OCI-LY7 (cell line): ENCODE results near the gene TLR6. TPM values are rescaled to one million over a fixed set of nuclear protein-coding genes. Genes with fewer than 3 reads are reported as not detected.

ENCODE experiments used
- BruUV-seq: library from RNA; stranded (reverse); fragments of 400-500 nt; replicated peaks from 2 replicates; lab custom pipeline; 2021; lab: Mats Ljungman, UMichigan
- CTCF ChIA-PET: fragments of 300-600 bp; sonication (Branson Sonifier 250); formaldehyde crosslinking; loops from one replicate; lab custom pipeline; 2022; ENCODE audit warnings: antibody characterized with exemption; ENCODE audit not compliant: unreplicated experiment; lab: Charles Lee
- POLR2A ChIA-PET: fragments of 300-600 bp; sonication (Branson Sonifier 250); formaldehyde crosslinking; loops from one replicate; lab custom pipeline; 2022; ENCODE audit warnings: antibody characterized with exemption; lab: Charles Lee
- DNase-seq: peaks from one replicate; pipeline ENCODE4 v3.0.0-alpha.2; 2015; ENCODE audit warnings: low spot score
- H2AFZ ChIP-seq: fragments of 200-600 bp; sonication (generic), shearing (Covaris generic); 2 replicates; pipeline ENCODE4 v1.6.1; 2014; ENCODE audit warnings: mild to moderate bottlenecking, antibody characterized with exemption, low read length, moderate library complexity
- H3K27ac ChIP-seq: fragments of 200-600 bp; sonication (generic); 2 replicates; pipeline ENCODE4 v1.5.1; 2014; ENCODE audit warnings: mixed run types, low read depth, mild to moderate bottlenecking, moderate library complexity, low read length, inconsistent platforms; ENCODE audit not compliant: poor library complexity, severe bottlenecking
- H3K36me3 ChIP-seq: fragments of 200-600 bp; sonication (generic); 2 replicates; pipeline ENCODE4 v1.6.1; 2014; ENCODE audit warnings: mild to moderate bottlenecking, antibody characterized with exemption, low read length, moderate library complexity, mixed read lengths; ENCODE audit not compliant: insufficient read depth
- H3K4me1 ChIP-seq: fragments of 200-600 bp; sonication (generic); 2 replicates; pipeline ENCODE4 v1.5.1; 2014; ENCODE audit warnings: mild to moderate bottlenecking, low read length; ENCODE audit not compliant: insufficient read depth, poor library complexity, severe bottlenecking
- H3K4me2 ChIP-seq: fragments of 200-600 bp; sonication (generic); 2 replicates; pipeline ENCODE4 v1.6.1; 2014; ENCODE audit warnings: mild to moderate bottlenecking, low read length
- H3K4me3 ChIP-seq: fragments of 200-600 bp; sonication (generic); 2 replicates; pipeline ENCODE4 v1.5.1; 2014; ENCODE audit warnings: mild to moderate bottlenecking, low read depth, low read length; ENCODE audit not compliant: poor library complexity, severe bottlenecking
- H3K79me2 ChIP-seq: fragments of 200-600 bp; sonication (generic); 2 replicates; pipeline ENCODE4 v1.6.1; 2016; ENCODE audit warnings: low read depth, mild to moderate bottlenecking, low read length, moderate library complexity, mixed read lengths; ENCODE audit not compliant: insufficient read depth
- H3K9me2 ChIP-seq: fragments of 200-600 bp; sonication (generic); 2 replicates; pipeline ENCODE4 v1.6.1; 2016; ENCODE audit warnings: mild to moderate bottlenecking, low read length, mixed read lengths; ENCODE audit not compliant: insufficient read depth
- H3K9me3 ChIP-seq: fragments of 200-600 bp; sonication (generic); 2 replicates; pipeline ENCODE4 v1.6.1; 2014; ENCODE audit warnings: mild to moderate bottlenecking, mixed run types, low read length, mixed read lengths
- H4K20me1 ChIP-seq: fragments of 200-600 bp; sonication (generic); 2 replicates; pipeline ENCODE4 v1.6.1; 2014; ENCODE audit warnings: mild to moderate bottlenecking, antibody characterized with exemption, low read length, moderate library complexity, mixed read lengths; ENCODE audit not compliant: insufficient read depth
- EZH2phosphoT487 ChIP-seq: fragments of 200-600 bp; sonication (generic); IDR thresholded peaks from 2 replicates; pipeline ENCODE4 v1.6.1; 2018; ENCODE audit warnings: low read depth, borderline replicate concordance, mild to moderate bottlenecking, mixed run types, antibody characterized with exemption, low read length, moderate library complexity, mixed read lengths
- intact Hi-C: fragments of 100-400 bp; cut with micrococcal nuclease; formaldehyde crosslinking; loops from one replicate; pipeline ENCODE4 v1.10.0; 2022; ENCODE audit not compliant: unreplicated experiment
- total RNA-seq, 2 experiments: library from RNA; depleted of rRNA in 1 of 2; stranded (reverse); fragments of >200 nt in 1 of 2; shearing (Covaris generic) in 1 of 2; gene quantifications; 2 replicates each; pipeline ENCODE4 v1.2.3, GENCODE V29; 2014 to 2022
- TF ChIP-seq, protein P1 (sequence below): fragments of 200-600 bp; sonication (generic); conservative IDR thresholded peaks from 2 replicates; pipeline ENCODE4 v1.5.1; 2014; ENCODE audit warnings: mild to moderate bottlenecking, antibody characterized with exemption, low read length, moderate library complexity, mixed read lengths

Gene TLR6
- total RNA-seq, 2 experiments from 2014 or later: 1.5 to 9.2 TPM

DNA sequence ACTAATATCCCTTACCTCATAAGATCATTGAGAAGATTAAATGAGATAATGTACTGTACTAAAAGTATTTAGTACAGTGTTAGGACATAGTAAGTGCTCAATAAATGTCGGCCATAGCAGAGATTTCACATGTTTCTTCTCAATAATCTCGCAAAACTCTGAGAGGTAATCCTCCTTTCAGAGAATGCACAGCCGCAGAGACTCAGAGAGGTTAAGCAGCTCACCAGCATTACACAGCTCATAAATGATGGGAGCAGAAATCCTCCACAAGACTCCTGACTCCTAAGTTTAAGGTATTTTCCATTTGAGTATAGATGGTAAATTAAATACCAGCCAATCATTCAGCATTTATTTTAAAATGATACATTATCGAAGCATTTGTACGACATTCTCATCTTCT, 45.6 kb upstream of the TLR6 start:
- CTCF ChIA-PET: interaction anchor here (0.6 to 1.3 kb wide), 3 partner anchors 143 to 234 kb away, joined by 3 to 24 read pairs (median 7); no protein-coding TSS in a partner anchor

DNA sequence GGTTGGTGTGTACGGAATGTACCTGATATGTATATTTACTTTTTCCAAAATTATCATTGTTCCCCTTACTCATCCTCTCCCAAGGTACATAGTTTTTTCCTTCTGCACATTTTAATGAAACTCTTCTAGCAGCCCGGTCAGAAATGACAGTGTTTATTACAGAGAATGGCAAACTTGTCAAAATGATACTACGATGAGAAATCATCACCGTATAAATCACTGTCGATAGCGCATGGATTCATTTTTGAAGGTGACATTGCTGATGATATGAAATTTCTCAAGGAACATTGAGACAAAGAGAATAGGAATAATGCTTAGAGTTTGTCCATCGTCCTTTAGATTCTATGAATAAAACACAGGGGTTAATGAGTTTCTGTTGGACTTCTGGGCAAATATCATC, 41.6 kb upstream of the TLR6 start:
- Histone ChIP-seq H2AFZ (no peak overlapping the region), H4K20me1 (no peaks in the 10 kb centered on the region), H3K4me2 (no peak overlapping the region), H3K9me3 (no peaks in the 10 kb centered on the region), H3K9me2 (no peaks in the 10 kb centered on the region), H3K79me2 (no peaks in the 10 kb centered on the region), H3K4me1 (no peaks in the 10 kb centered on the region), H3K27ac (no peak overlapping the region), H3K4me3 (no peak overlapping the region), H3K36me3 (no peaks in the 10 kb centered on the region)
- CTCF ChIA-PET: no interaction called here
- TF ChIP-seq, protein P1, sequence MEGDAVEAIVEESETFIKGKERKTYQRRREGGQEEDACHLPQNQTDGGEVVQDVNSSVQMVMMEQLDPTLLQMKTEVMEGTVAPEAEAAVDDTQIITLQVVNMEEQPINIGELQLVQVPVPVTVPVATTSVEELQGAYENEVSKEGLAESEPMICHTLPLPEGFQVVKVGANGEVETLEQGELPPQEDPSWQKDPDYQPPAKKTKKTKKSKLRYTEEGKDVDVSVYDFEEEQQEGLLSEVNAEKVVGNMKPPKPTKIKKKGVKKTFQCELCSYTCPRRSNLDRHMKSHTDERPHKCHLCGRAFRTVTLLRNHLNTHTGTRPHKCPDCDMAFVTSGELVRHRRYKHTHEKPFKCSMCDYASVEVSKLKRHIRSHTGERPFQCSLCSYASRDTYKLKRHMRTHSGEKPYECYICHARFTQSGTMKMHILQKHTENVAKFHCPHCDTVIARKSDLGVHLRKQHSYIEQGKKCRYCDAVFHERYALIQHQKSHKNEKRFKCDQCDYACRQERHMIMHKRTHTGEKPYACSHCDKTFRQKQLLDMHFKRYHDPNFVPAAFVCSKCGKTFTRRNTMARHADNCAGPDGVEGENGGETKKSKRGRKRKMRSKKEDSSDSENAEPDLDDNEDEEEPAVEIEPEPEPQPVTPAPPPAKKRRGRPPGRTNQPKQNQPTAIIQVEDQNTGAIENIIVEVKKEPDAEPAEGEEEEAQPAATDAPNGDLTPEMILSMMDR: no peak
- TF ChIP-seq EZH2phosphoT487: no peak
- no TSS peak for BruUV-seq
- no peak for DNase-seq
- intact Hi-C loops: no loop called here
- POLR2A ChIA-PET: no interaction called here

More for the DNA sequence above, 45.6 kb upstream of the TLR6 start:
- no peaks in the 10 kb centered on the region for H3K4me1 ChIP-seq
- no peak overlapping the region for H3K27ac ChIP-seq
- no peaks in the 10 kb centered on the region for H3K79me2 ChIP-seq
- H3K4me3 ChIP-seq: no peak overlapping the region
- no peaks in the 10 kb centered on the region for H4K20me1 ChIP-seq
- no peak for TF ChIP-seq EZH2phosphoT487
- TF ChIP-seq, protein P1: no peak
- no peak overlapping the region for H3K4me2 ChIP-seq
- POLR2A ChIA-PET: interaction anchor here (0.5 to 1.7 kb wide), 10 partner anchors 18 to 280 kb away, joined by 3 to 15 read pairs (median 3); no protein-coding TSS in a partner anchor
- no peaks in the 10 kb centered on the region for H3K9me2 ChIP-seq
- DNase-seq: no peak
- no peaks in the 10 kb centered on the region for H3K9me3 ChIP-seq
- intact Hi-C loops: loop anchor here (1.0 to 5.0 kb wide), 4 partner anchors 145 to 535 kb away; partner anchors contain the start of gene WDR19
- BruUV-seq: no TSS peak
- H2AFZ ChIP-seq: no peak overlapping the region
- no peaks in the 10 kb centered on the region for H3K36me3 ChIP-seq

DNA sequence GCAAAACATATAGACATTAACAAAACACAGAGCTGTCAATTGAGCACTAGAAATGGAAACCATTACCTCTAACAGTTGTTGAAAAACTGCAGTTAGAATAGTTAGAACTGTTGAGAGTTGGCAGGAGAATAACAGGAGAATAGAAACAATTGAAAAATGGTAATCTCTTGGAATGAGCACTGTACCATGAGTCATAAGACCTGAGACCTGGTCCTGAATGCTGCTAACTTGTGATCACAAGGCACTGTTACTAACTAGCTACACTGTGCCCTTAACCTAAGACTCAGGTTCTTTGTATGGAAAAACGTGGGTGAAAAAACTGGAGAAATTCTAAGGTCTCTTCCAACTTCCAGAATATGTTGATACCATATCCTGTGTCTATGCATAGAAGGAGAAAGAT, 40.3 kb upstream of the TLR6 start:
- Histone ChIP-seq H3K9me3 (no peaks in the 10 kb centered on the region), H3K36me3 (no peaks in the 10 kb centered on the region), H3K4me1 (no peaks in the 10 kb centered on the region), H3K4me2 (no peak overlapping the region), H4K20me1 (no peaks in the 10 kb centered on the region), H3K4me3 (no peak overlapping the region), H3K27ac (no peak overlapping the region), H3K9me2 (no peaks in the 10 kb centered on the region), H2AFZ (no peak overlapping the region), H3K79me2 (no peaks in the 10 kb centered on the region)
- TF ChIP-seq EZH2phosphoT487: no peak
- TF ChIP-seq, protein P1: no peak
- CTCF ChIA-PET: no interaction called here
- DNase-seq: no peak
- no TSS peak for BruUV-seq
- intact Hi-C loops: no loop called here
- POLR2A ChIA-PET: interaction anchor here (0.5 to 1.4 kb wide), 3 partner anchors 8 to 244 kb away, joined by 4 to 5 read pairs (median 5); no protein-coding TSS in a partner anchor
